HG03439 (cell line): ENCODE measurements around the gene PRMT6.
"Not testable (repeated sequence)": the region's sequence is repeated elsewhere in the genome, so short reads cannot be mapped to it uniquely, and the experiment has no call there.

Experiments
- ATAC-seq: cut with Tn5 transposase; IDR thresholded peaks from one replicate; pipeline ENCODE4 v1.9.1; 2021; ENCODE audit warnings: mild to moderate bottlenecking, moderate library complexity; ENCODE audit not compliant: unreplicated experiment

PRMT6 gene

GRCh38 chr1:107093395-107093794 lies 36.9 kb downstream of the PRMT6 start:
- ATAC-seq, result not testable (repeated sequence)

- no peak for ATAC-seq
These were observed 39.2 kb downstream of the PRMT6 start for GRCh38 chr1:107095647-107096046.

GRCh38 chr1:107096690-107097089 lies 40.2 kb downstream of the PRMT6 start:
- no peak for ATAC-seq

DNA sequence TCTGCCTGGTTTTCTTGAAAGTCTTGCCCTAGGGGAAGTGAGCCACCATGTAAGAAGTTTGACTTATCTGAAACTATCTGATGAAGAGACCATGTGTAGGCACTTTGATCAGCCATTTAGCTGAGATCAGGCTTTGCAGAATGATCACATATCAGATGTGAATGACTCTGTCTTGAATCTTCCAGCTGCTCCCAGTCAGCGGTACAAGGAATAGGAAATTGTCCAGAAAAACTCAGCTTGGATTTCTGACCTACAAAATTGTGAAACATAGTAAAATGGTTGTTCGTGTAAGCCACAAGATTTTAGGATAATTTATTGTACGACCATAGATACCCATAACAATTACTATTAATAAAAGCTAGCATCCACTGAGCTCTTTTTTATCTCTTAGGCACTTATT lies 42.5 kb downstream of the PRMT6 start:
- ATAC-seq, result no peak

GRCh38 chr1:107100331-107100984 lies 44.0 kb downstream of the PRMT6 start:
- no peak for ATAC-seq

GRCh38 chr1:107105914-107106313 lies 49.4 kb downstream of the PRMT6 start:
- ATAC-seq, result no peak
